Measurements from ENCODE around the gene TAP2. TPM values are rescaled to one million over a fixed set of nuclear protein-coding genes. Genes with fewer than 3 reads are reported as not detected.

The TAP2 gene
- polyA plus RNA-seq, 1 donor from 2014 or later = 1.2 TPM

DNA sequence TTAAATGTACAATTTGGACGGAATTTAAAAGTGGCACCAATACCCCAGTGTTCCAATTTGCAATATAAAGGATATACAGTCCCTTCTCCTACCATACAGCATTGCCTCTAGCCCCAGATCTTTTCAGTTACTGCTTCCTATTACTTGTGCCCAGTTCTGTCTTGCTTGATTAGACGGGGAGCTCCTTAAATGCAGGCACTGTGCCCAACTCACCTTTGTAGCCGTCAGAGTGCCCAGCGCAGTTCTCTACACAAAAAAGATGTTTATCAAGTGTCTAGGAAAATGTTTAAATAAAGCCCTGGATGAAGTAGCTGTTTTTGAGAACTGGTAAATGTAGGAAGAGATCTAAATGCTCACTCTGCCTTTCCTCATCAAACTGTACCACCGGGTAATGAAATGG lies 7.6 kb downstream of the TAP2 start:
- H3K36me3 ChIP-seq (ENCODE audit: insufficient read depth, low read length) = no peaks in the 10 kb centered on the region
- H3K27ac ChIP-seq (ENCODE audit: low read length) = no peak overlapping the region
- H3K4me3 ChIP-seq (ENCODE audit: low read length) = no peak overlapping the region
- no peak for TF ChIP-seq MXI1 (conservative IDR thresholded peaks at IDR 0.05; ENCODE audit: poor library complexity, severe bottlenecking)
- no peak for TF ChIP-seq EZH2 (IDR thresholded peaks at IDR 0.05; ENCODE audit: borderline replicate concordance, insufficient read depth, low read length, poor library complexity, severe bottlenecking)
- no peak for TF ChIP-seq RAD21 (conservative IDR thresholded peaks at IDR 0.05)
- no peak for TF ChIP-seq EP300 (conservative IDR thresholded peaks at IDR 0.05; ENCODE audit: poor library complexity, severe bottlenecking)
- H3K4me2 ChIP-seq (ENCODE audit: low read length) = no peak overlapping the region
- no peak overlapping the region for H3K9ac ChIP-seq (ENCODE audit: low read length)
- H2AFZ ChIP-seq (ENCODE audit: low read depth, low read length) = no peak overlapping the region
- no peaks in the 10 kb centered on the region for H3K9me3 ChIP-seq (ENCODE audit: low read length)
- H3K79me2 ChIP-seq (replicated peaks; ENCODE audit: insufficient read depth, low read length) = no peaks in the 10 kb centered on the region
- no peaks in the 10 kb centered on the region for H4K20me1 ChIP-seq (ENCODE audit: insufficient read depth)
- no peaks in the 10 kb centered on the region for H3K9me2 ChIP-seq (ENCODE audit: insufficient read depth, low read length)
- no peaks in the 10 kb centered on the region for H3F3A ChIP-seq (ENCODE audit: insufficient read depth, low read length, poor library complexity, severe bottlenecking)
- no peaks in the 10 kb centered on the region for H3K27me3 ChIP-seq (ENCODE audit: insufficient read depth, low read depth, low read length)

DNA sequence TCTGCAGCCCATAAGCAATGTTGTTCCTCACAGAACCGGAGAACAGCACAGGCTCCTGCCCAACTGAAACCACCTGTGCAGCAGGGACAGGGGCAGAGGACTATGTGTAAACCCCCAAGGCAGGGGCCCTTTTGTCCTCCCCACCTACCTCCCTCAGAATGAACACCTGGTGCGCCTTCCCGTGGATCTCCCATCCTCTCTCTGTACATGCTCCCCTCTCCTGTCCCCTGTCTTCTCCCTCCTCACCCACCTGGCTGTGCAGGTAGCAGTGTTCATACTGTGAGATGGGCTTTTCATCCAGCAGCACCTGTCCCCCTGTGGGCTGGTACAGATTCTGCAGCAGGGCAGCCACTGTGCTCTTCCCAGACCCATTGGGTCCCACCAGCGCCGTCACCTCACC lies 8.5 kb downstream of the TAP2 start:
- Histone ChIP-seq H3K9me2 (ENCODE audit: insufficient read depth, low read length) (no peaks in the 10 kb centered on the region), H3F3A (ENCODE audit: insufficient read depth, low read length, poor library complexity, severe bottlenecking) (no peaks in the 10 kb centered on the region), H3K27ac (ENCODE audit: low read length) (no peak overlapping the region), H3K9me3 (ENCODE audit: low read length) (no peaks in the 10 kb centered on the region), H3K79me2 (replicated peaks; ENCODE audit: insufficient read depth, low read length) (no peaks in the 10 kb centered on the region), H3K27me3 (ENCODE audit: insufficient read depth, low read depth, low read length) (no peaks in the 10 kb centered on the region), H4K20me1 (ENCODE audit: insufficient read depth) (no peaks in the 10 kb centered on the region), H3K9ac (ENCODE audit: low read length) (no peak overlapping the region), H3K4me3 (ENCODE audit: low read length) (no peak overlapping the region), H3K36me3 (ENCODE audit: insufficient read depth, low read length) (no peaks in the 10 kb centered on the region), H2AFZ (ENCODE audit: low read depth, low read length) (no peak overlapping the region), H3K4me2 (ENCODE audit: low read length) (no peak overlapping the region)
- TF ChIP-seq EZH2 (IDR thresholded peaks at IDR 0.05; ENCODE audit: borderline replicate concordance, insufficient read depth, low read length, poor library complexity, severe bottlenecking) = no peak
- no peak for TF ChIP-seq RAD21 (conservative IDR thresholded peaks at IDR 0.05)
- TF ChIP-seq, protein P1, sequence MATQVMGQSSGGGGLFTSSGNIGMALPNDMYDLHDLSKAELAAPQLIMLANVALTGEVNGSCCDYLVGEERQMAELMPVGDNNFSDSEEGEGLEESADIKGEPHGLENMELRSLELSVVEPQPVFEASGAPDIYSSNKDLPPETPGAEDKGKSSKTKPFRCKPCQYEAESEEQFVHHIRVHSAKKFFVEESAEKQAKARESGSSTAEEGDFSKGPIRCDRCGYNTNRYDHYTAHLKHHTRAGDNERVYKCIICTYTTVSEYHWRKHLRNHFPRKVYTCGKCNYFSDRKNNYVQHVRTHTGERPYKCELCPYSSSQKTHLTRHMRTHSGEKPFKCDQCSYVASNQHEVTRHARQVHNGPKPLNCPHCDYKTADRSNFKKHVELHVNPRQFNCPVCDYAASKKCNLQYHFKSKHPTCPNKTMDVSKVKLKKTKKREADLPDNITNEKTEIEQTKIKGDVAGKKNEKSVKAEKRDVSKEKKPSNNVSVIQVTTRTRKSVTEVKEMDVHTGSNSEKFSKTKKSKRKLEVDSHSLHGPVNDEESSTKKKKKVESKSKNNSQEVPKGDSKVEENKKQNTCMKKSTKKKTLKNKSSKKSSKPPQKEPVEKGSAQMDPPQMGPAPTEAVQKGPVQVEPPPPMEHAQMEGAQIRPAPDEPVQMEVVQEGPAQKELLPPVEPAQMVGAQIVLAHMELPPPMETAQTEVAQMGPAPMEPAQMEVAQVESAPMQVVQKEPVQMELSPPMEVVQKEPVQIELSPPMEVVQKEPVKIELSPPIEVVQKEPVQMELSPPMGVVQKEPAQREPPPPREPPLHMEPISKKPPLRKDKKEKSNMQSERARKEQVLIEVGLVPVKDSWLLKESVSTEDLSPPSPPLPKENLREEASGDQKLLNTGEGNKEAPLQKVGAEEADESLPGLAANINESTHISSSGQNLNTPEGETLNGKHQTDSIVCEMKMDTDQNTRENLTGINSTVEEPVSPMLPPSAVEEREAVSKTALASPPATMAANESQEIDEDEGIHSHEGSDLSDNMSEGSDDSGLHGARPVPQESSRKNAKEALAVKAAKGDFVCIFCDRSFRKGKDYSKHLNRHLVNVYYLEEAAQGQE (IDR thresholded peaks at IDR 0.05; ENCODE audit: borderline replicate concordance) = no peak
- no peak for TF ChIP-seq MXI1 (conservative IDR thresholded peaks at IDR 0.05; ENCODE audit: poor library complexity, severe bottlenecking)
- no peak for TF ChIP-seq EP300 (conservative IDR thresholded peaks at IDR 0.05; ENCODE audit: poor library complexity, severe bottlenecking)
- no peak for TF ChIP-seq TAF1 (IDR thresholded peaks at IDR 0.05; ENCODE audit: low read depth)
- no peak for TF ChIP-seq POLR2AphosphoS5 (IDR thresholded peaks at IDR 0.05)
- TF ChIP-seq SMC3 (conservative IDR thresholded peaks at IDR 0.05; ENCODE audit: poor library complexity) = no peak
- TF ChIP-seq, protein P2, sequence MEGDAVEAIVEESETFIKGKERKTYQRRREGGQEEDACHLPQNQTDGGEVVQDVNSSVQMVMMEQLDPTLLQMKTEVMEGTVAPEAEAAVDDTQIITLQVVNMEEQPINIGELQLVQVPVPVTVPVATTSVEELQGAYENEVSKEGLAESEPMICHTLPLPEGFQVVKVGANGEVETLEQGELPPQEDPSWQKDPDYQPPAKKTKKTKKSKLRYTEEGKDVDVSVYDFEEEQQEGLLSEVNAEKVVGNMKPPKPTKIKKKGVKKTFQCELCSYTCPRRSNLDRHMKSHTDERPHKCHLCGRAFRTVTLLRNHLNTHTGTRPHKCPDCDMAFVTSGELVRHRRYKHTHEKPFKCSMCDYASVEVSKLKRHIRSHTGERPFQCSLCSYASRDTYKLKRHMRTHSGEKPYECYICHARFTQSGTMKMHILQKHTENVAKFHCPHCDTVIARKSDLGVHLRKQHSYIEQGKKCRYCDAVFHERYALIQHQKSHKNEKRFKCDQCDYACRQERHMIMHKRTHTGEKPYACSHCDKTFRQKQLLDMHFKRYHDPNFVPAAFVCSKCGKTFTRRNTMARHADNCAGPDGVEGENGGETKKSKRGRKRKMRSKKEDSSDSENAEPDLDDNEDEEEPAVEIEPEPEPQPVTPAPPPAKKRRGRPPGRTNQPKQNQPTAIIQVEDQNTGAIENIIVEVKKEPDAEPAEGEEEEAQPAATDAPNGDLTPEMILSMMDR (IDR thresholded peaks at IDR 0.05; ENCODE audit: poor library complexity, severe bottlenecking) = no peak
